ENCODE data around the gene KRT9.
"Not testable (repeated sequence)": the region's sequence is repeated elsewhere in the genome, so short reads cannot be mapped to it uniquely, and the experiment has no call there.

DNA sequence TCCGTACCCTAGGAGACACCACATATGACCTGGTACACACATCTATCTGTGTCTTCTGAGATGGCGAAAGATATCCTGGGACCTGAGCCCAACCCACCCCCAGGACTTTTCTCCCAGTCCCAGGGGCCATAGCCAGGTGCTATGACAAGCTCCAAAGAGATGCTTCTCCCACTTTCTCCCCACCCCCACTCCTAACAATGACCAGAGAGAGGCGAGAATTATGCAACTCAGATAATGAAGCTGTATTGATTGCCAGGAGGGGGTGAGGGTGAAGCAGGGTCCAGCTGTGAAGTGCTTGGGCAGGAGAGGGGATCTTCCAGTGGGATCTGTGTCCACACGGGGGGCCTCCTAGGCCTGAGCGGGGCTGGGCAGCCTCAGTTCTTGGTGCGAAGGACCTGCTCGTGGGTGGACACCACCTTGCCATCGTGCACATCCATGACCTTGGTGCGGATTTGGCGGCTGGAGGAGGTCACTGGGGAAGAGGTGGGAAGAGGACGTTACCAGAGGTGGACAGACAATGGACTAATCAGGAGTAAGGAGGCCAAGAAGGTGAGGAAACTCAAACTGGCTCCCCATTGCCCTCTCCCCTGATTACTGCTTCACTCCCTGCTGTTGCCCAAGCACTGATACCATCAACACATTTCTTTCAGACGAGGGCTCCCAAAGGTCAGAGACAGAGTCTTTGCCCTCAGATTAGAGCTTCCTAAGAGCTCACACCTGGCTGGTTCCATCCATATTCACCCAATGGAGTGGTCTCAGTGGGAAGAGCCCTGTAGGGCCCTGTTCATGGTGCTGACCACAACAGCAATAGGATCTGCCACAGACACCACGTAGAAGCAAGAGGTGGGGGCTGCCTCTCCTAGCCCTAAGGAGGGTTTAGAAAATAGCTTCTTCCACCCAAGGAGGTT is 10.5 kb upstream of the KRT9 start:
- not testable (repeated sequence) for TF ChIP-seq POLR2AphosphoS5, POLR2A (IDR thresholded peaks at IDR 0.05)
- TF ChIP-seq, protein P1, sequence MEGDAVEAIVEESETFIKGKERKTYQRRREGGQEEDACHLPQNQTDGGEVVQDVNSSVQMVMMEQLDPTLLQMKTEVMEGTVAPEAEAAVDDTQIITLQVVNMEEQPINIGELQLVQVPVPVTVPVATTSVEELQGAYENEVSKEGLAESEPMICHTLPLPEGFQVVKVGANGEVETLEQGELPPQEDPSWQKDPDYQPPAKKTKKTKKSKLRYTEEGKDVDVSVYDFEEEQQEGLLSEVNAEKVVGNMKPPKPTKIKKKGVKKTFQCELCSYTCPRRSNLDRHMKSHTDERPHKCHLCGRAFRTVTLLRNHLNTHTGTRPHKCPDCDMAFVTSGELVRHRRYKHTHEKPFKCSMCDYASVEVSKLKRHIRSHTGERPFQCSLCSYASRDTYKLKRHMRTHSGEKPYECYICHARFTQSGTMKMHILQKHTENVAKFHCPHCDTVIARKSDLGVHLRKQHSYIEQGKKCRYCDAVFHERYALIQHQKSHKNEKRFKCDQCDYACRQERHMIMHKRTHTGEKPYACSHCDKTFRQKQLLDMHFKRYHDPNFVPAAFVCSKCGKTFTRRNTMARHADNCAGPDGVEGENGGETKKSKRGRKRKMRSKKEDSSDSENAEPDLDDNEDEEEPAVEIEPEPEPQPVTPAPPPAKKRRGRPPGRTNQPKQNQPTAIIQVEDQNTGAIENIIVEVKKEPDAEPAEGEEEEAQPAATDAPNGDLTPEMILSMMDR (IDR thresholded peaks at IDR 0.05): not testable (repeated sequence)

Measured in transverse colon (tissue), 4 donors.